GM21360 (cell line): ENCODE data around the gene RHOBTB3.
A peak's percentile ranks its signal among the peaks of the same experiment; 100 is the strongest.
"Not testable (repeated sequence)": the region's sequence is repeated elsewhere in the genome, so short reads cannot be mapped to it uniquely, and the experiment has no call there.

Experiments
- ATAC-seq: cut with Tn5 transposase; IDR thresholded peaks from one replicate; pipeline ENCODE4 v1.9.1; 2021; ENCODE audit warnings: mild to moderate bottlenecking, moderate library complexity; ENCODE audit not compliant: unreplicated experiment

The RHOBTB3 gene, protein sequence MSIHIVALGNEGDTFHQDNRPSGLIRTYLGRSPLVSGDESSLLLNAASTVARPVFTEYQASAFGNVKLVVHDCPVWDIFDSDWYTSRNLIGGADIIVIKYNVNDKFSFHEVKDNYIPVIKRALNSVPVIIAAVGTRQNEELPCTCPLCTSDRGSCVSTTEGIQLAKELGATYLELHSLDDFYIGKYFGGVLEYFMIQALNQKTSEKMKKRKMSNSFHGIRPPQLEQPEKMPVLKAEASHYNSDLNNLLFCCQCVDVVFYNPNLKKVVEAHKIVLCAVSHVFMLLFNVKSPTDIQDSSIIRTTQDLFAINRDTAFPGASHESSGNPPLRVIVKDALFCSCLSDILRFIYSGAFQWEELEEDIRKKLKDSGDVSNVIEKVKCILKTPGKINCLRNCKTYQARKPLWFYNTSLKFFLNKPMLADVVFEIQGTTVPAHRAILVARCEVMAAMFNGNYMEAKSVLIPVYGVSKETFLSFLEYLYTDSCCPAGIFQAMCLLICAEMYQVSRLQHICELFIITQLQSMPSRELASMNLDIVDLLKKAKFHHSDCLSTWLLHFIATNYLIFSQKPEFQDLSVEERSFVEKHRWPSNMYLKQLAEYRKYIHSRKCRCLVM

DNA sequence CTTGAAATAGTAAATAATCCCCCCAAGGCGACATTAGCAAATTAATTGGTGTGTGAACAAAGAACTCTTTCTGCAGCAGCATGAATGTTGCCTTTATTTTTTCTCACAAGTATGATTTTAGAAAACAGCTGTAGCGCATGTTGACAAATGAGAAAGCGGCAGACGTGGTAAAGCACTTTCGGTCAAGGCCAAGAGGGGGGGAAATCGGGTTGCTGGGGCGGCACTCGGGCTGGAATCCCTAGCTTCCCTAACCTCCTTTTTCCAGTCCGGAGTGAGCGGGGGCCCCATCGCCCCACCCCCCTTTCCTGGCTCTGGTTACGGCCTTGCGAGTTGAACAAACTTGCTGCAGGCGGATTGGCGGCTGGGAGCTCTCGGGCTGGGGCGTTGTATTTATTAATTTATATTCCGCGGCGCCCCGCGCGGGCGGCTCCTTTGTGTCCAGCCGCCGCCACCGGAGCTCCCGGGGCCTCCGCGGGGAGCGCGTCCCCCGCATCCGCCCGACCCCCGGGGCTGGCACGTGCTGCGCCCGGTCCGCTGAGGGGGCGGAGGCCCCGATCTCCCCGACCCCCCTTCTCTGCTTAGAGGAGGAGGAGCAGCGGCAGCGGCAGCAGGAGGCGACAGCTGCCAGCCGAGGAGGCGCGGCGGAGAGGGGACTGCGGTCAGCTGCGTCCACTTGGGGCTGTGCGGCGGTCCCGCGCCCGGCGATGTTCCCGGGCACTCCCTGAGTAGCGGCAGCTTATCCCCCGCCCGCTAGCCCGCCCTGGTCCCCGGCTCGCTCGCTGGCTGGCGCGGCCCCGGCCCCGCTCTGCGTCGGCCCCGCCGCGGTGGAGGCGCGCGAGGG is at the start of gene RHOBTB3:
Gene RHOBTB3, plus strand, starts transcription at position 607 of the 841 bp plus-strand sequence. CDS start 347 bp downstream, outside the sequence.
- peak; percentile 39 for ATAC-seq

DNA sequence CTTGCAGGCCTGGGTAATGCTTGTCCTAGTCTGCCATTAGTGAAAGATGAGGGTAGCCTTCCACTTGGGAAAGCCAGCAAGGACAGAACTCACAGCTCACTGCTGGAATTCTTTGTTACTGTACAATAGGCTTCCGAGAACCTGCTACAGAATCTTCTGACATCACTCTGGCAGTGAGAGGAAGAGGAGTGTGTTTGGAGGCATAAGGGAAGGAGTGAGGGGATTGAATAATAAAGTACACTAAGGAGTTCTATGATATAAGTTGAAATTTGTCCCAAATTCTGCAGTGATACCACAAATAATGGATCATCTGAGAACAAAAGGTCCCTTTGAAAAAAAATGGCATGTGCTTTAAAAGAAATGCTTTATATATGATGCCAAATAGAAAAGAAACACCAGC is 48.2 kb upstream of the RHOBTB3 start, which contains the start of gene SPATA9:
Gene SPATA9, minus strand, starts transcription at position 101 of the 400 bp plus-strand sequence. CDS start 137 bp downstream, outside the sequence.
- no peak for ATAC-seq

DNA sequence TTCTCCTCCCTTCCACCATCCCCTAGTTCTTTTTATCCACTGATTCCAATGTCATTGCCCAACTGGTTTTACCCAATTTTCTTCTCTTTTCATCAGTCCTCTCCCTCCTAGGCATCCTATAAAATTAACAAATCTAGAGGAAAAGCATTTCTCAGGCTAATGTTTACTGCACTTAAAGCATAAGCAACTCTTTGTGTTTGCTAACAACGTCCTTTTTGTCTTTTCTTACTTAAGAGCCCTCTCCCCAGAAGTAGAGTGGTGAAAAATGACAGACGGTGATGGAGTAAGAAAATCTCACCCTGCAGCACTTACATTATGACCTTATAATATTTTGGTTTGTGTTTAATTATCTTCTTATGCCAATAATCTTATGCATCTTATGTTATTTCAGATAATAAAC is 46.8 kb upstream of the RHOBTB3 start:
- ATAC-seq, result no peak

DNA sequence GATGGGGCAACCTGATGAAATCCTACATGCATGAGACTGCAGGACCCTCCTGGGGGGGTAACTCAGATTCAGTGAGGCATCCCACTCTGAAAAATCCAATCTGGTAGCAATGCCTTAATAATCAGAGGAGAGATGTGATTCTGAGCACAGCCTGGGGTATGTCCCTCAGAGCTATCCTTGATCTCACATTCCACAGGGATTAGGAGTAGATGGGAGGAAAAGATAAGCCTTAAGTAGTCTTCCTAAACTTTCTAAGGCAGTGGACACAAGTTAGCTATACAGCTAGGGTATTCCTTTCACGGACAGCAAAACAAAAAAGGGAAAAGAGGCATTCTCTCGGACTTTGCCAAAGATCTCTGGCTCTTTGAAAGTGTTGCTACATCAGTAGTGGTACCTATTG is 44.5 kb upstream of the RHOBTB3 start:
- no peak for ATAC-seq

DNA sequence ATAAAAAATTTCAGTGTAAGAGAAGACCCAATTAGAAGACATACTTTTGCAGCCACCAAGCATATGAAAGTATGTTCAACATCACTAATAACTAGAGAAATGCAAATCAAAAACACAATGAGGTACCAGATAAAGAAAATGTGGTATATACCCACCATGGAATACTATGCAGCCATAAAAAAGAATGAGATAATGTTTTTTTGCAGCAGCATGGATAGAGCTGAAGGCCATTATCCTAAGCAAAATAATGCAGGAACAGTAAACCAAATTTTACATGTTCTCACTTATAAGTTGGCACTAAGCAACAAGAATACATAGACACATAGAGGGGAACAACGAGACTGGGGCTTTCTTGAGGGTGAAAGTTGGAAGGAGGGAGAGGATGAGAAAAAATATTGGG is 41.5 kb upstream of the RHOBTB3 start:
- no peak for ATAC-seq

DNA sequence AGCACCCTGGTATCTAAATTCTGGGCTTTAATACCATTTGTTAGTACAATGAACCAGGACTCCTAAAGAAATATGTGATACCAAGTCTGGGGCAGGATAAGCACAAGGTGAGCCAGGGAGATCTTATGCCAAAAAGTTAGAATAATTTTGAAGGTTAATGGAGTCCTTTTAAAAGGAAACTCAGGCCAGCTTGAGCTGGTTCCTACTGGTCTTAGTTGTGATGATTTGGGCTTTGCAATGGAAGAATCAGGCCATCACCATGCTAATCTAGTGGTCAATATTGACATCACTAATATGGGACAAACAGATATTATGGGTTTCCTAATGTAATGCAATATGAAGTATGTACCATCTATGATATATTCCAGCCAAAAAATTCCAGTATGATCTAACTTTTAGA is 40.8 kb upstream of the RHOBTB3 start:
- ATAC-seq, result no peak

DNA sequence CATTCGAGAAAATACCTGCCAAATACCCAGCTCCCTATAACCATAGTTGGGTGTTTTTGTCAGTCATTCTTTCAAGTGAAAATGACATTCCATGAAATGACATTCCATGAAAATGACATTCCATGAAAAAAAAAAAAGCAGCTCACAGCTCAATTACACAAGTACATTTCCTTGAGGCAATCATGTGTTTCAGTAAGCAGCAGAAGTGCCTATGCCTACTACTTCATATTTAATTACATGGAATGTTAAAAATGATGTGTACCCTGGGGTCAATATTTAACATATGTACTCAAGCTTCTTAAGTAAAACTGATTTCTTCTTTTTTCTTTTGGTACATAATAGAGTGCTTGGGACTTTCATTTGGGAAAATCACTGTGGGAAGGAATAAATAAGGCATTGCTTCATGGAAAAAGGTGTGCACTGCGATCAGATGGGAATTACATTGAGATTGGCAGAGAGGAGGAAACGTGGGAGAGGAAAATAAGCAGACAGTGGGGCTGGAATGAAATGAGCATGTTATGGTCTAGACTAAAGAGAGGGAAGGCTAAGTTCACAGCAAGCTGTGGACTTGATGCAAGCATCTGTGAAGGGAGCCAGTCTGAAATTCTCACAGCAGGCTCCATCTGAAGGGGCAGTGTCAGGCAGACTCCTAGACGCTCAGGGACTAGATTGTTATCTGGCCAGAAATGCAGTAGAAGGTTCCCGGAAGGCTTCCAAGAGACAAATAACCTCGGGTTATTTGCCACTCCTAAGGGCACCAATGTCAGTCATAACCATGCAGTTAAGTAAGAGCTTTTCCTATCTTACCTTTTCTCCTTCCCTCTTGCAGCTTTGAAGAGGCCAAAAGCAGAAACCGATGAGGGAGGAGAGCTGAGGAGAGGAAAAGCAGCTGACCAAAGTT is 33.1 kb upstream of the RHOBTB3 start:
- no peak for ATAC-seq

DNA sequence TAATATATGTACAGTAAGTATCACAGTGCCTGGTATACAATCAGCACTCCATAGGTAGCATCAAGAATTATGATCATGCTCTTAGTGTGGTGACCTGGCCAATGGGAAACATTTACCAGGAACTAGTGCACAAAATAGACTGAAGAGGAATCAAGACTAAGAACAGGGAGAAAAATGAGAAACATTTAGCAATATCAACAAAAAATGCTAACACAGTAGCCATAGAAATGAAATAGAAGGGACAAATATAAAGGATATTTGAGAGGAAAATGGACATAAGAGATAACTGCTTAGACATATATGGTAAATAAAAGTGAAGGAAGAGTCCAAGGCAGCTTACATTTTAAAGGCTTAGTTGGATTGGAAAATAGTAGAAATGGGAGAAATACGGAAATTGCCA is 31.8 kb upstream of the RHOBTB3 start:
- no peak for ATAC-seq

DNA sequence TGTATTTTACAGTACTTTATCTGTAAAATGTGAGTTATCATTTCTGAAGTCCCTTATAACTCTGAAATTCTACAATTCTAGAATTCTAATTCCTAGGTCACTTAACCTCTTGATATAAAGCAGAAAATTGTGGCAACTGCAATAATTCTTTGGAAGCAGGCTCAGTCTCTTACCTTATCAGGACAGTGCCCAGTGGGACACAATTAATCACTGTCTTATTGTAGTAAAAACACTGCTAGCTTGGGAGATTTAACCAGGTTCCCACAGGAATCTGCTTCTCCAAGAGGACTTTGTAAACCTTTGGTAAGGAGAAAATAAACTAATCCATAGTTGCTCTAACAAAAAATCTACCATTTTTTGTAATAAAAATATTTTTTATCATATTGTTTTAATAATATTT is 30.1 kb upstream of the RHOBTB3 start:
- no peak for ATAC-seq

DNA sequence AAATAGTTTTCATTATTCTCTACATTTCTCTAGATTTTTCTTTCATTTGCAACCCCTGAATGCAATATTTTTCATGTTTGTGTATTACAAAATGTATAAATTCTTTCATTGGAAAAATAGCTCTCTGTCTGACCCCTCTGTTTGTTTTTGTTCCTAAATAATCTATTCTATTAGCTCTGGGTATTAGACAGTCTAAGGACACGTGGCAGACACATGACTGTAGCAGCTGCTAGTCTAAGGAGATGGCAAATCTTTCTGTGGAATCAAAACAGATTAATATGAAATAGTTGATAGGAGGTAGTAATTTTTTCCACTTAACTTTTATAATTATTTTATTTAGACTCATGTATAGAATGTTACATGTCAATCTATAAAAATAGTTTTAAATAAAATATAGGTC is 27.0 kb upstream of the RHOBTB3 start:
- no peak for ATAC-seq

DNA sequence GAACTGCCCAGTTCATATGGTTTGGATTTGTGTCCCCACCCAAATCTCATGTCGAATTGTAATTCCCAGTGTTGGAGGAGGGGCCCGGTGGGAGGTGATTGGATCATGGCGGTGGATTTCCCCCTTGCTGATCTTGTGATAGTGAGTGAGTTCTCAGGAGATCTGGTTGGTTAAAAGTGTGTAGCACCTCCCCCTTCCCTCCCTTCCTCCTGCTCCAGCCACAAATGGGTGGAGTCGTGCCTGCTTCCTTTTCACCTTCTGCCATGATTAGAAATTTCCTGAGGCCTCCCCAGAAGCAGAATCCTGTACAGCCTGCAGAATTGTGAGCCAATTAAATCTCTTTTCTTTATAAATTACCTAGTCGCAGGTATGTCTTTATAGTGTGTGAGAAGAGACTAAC is 24.9 kb upstream of the RHOBTB3 start:
- not testable (repeated sequence) for ATAC-seq

DNA sequence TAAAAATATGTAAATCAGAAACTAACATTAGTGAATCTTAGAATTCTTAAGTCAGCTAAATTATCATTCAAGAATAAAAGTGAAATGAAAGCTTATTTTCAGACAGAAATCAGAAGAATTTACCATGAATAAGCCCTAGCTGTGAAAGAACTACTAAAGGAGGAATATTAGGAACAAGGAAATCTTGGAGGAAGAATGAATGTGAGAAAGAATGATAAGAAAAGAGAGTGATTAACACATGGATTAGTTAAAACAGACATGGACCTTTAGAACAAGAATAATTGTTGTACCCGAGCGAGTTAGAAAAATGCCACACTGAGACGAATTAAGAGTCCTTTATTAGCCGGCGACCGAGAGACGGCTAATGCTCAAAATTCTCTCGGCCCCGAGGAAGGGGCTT is 24.1 kb upstream of the RHOBTB3 start:
- no peak for ATAC-seq

DNA sequence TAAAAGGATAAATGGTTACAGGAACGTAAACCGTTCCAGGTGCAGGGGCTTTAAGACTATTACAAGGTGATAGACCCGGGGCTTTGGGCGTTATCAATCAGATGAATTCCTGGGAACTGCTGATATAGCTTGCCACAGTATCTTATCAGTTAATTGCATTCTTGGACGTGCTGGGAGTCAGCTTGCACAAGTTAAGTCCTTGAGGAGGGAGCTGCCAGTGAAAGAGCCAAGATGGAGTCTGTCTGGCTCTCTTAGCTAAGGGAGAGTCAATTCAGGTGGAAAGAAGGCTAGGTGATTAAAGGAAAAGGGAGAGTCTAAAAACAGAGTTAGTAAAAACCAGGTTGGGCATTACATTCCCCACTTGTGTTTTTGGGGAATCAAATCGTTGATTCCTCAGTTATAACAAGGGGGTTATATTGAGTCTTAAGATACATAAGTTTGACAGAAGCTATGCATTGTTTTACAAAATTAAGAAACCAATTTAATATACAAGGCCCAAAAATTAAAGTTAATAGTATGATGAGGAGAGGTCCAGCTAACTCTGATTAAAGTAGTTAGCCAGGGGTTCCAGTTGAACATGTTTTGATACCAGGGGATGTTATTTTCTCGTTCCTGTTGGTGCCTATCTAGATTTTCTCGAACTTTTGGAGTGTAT is 23.5 kb upstream of the RHOBTB3 start:
- ATAC-seq, result not testable (repeated sequence)

DNA sequence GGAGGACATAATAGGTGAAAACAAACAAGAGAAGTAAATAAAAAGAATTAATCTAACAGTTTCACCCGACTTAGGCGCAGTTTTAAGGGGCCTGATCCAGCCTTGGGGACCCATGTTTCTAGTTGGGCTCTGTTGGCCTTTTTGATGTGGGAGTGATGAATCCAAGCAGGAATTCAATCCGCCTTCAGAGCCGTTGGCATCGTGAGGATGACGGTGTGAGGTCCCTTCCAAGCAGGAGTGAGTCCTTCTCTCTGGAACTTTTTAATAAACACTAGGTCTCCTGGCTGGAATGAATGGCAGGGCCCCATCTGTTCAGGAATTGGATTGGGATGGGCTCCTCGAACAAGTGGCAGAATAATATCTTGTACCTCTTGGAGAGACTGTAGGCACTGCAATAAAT is 22.3 kb upstream of the RHOBTB3 start:
- no peak for ATAC-seq

DNA sequence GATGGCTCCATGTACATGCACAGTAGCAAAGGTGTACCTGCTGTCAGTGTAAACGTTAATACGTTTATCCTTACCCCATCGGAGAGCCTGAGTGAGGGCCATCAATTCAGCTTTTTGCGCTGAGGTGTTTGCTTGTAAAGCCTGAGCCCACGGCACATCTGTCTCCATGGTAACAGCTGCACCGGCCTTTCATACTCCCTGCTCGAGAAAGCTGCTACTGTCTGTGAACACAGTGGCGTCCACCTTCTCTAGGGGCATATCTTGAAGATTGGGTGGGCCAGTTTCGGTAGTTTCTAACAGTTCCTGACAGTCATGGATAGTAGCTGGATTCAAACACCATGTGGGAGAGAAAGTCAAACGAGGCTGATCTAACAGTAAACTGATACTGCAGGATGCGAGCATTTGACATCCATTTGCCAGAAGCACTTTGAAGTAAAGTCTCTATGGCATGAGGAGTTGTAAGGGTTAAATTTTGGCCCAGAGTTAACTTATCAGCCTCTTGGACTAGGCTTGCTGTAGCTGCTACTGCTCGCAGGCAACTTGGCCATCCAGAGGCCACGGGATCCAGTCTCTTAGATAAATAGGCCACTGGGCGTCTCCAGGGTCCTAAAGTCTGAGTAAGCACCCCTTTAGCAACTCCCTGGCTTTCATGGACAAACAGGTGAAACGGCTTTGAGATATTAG is 21.0 kb upstream of the RHOBTB3 start:
- no peak for ATAC-seq

DNA sequence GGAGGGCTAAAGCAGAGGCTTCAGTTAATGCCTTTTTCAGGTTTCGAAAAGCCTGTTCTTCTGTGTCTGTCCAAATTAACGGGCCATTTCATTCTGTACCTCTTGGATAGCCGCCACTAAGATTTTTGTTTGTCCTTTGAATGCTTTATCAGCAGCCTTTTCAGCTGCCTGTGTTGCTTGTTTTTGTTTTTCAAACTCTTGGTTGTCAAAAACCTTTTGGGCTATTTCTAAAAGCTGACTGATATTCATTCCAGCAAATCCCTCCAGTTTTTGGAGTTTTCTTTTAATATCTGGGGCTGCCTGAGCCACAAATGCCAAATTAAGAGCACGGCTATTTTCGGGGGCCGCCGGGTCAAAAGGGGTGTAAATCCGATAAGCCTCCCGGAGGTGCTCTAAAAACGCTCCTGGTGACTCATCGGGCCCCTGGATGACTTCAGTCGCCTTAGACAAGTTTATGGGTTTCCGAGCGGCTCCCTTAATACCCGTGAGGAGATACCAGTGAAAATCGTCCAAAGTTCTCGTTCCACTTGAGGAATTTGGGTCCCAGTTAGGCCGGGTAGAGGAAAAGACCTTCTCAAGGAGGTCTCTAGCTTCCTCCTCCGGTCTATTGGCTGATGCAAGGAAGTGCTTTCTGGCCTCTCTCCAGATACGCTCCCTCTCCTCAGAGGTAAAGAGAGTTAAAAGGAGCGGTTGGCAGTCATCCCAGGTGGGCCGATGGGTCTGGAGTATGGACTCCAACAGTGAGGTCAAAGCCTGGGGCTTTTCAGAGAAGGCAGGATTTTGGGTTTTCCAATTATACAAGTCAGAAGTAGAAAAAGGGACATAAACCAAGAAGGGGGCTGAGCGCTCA is 20.3 kb upstream of the RHOBTB3 start:
- not testable (repeated sequence) for ATAC-seq

DNA sequence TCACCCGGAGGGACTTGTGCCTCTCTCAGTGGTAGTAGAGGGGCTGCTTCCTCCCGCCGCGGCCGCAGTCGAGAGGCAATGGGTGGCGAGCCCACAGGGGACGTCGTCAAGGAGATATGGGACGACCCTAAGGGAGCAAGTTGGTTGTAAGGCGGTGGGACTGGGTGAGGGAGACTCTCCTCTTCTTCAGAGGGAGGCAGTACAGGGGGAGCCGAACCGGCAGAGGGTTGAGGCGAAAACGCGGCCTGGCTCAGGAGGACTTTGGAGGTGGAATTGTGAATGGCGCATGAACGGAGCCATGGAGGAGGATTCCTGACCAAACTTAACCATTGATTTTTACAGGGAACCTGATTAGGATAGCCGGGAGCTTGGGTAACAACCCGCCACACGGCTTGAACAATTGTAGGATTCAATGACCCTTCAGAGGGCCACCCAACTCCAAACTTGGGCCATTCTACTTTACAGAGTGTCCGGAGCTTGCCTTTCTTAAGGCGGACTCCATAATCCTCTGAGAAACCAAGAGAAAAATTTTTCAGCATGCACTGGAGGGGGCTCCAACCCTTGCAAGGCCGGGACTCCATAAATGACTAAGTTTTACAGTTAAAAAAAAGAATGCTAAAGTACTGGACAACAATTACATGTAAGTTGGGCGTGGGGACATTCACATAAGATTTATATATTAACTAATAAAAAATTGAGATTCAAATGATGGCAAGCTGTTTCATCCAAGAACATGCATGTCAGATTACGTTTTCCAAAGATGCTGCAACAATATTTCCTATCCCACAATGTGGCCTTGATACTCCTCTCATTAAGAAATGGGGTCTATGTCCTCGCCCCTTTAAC is 19.4 kb upstream of the RHOBTB3 start:
- ATAC-seq, result no peak
